ENCODE measurements around the gene PLA2G10. TPM values are rescaled to one million over a fixed set of nuclear protein-coding genes. Genes with fewer than 3 reads are reported as not detected.
"Not testable (repeated sequence)": the region's sequence is repeated elsewhere in the genome, so short reads cannot be mapped to it uniquely, and the experiment has no call there.

Gene PLA2G10
- total RNA-seq, 1 donor from 2014 or later = not detected

DNA sequence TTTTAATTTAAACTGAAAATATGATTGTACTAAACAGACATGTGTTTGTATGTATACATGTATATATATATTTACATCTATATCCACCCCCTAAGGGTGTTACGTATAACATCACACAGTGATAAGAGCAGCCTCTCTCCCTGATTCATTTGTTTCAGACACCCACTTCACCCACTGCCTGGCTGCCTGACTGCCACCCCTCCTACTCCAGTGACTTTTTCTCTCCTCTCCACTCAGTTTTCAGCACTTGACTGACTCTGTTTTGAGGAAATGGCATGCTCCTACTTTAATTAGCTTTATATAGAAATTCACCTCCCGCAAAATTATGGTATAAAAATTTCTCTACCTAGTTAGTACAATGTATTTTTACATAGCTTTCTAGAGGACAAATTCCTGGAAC lies 41.4 kb downstream of the PLA2G10 start:
- no peak for DNase-seq
- Histone ChIP-seq H3K36me3 (peaks cover 94% of the 10 kb centered on the region), H3K9me3 (replicated peaks) (no peaks in the 10 kb centered on the region), H3K27ac (replicated peaks) (no peak overlapping the region), H3K4me1 (no peaks in the 10 kb centered on the region), H3K4me3 (no peak overlapping the region), H3K27me3 (ENCODE audit: low read depth) (no peaks in the 10 kb centered on the region)
- TF ChIP-seq, protein P1, sequence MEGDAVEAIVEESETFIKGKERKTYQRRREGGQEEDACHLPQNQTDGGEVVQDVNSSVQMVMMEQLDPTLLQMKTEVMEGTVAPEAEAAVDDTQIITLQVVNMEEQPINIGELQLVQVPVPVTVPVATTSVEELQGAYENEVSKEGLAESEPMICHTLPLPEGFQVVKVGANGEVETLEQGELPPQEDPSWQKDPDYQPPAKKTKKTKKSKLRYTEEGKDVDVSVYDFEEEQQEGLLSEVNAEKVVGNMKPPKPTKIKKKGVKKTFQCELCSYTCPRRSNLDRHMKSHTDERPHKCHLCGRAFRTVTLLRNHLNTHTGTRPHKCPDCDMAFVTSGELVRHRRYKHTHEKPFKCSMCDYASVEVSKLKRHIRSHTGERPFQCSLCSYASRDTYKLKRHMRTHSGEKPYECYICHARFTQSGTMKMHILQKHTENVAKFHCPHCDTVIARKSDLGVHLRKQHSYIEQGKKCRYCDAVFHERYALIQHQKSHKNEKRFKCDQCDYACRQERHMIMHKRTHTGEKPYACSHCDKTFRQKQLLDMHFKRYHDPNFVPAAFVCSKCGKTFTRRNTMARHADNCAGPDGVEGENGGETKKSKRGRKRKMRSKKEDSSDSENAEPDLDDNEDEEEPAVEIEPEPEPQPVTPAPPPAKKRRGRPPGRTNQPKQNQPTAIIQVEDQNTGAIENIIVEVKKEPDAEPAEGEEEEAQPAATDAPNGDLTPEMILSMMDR (IDR thresholded peaks at IDR 0.05; ENCODE audit: borderline replicate concordance) = no peak
- intact Hi-C loops (cut with micrococcal nuclease) = no loop called here

DNA sequence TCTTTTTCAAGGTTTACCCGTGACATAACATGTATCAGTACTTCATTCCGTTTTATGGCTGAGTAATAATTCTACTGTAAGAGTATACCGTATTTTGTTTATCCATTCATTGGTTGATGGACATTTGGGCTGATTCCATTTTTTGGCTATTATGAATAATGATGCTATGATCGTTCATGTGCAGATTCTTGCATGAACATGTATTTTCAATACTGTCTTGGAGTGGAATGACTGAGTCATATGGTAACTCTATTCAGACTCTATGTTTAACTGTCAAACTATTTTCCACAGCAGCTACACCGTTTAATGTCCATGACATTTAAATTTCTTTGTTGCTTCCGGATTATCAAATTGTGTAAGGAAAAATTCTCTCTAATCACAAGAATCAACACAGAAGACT lies 43.5 kb downstream of the PLA2G10 start:
- Histone ChIP-seq H3K36me3 (peaks cover 94% of the 10 kb centered on the region), H3K9me3 (replicated peaks) (no peaks in the 10 kb centered on the region), H3K27ac (replicated peaks) (no peak overlapping the region), H3K4me3 (no peak overlapping the region), H3K4me1 (no peaks in the 10 kb centered on the region), H3K27me3 (ENCODE audit: low read depth) (no peaks in the 10 kb centered on the region)
- DNase-seq = no peak
- intact Hi-C loops (cut with micrococcal nuclease) = no loop called here
- TF ChIP-seq, protein P1 (IDR thresholded peaks at IDR 0.05; ENCODE audit: borderline replicate concordance) = no peak

DNA sequence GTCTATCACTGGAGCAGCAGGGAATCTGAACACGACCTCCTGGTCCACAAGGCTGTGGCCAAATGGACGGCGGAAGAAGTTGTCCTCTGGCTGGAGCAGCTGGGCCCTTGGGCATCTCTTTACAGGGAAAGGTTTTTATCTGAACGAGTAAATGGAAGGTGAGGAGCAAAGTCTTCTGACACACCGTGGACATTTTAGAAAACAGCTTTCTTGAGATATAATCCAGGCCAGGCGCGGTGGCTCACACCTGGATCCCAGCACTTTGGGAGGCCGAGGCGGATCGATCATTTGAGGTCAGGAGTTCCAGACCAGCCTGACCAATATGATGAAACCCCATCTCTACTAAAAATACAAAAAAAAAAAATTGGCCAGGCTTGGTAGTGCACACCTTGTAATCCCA lies 44.3 kb downstream of the PLA2G10 start:
- intact Hi-C loops (cut with micrococcal nuclease) = no loop called here

DNA sequence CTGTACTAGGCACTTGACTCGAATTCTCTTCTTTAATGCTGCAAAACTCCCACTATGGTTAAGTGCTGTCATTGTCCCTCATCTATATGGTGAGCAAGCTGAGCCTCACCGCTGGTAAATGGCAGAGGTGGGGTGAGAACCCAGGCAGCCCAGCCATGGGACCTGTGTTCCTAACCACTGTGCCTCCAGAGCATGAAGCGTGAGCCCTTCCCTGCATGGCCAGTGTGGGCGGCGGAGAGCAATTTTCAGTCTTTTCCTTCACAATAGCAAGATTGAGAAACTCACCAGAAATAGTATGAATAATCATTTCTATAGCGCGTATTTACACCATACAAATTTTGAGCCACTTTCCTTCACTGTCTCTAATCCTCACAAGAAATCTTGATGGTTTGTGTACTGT lies 52.2 kb downstream of the PLA2G10 start:
- H3K27ac ChIP-seq (replicated peaks) = no peak overlapping the region
- peaks cover 53% of the 10 kb centered on the region for H3K36me3 ChIP-seq
- TF ChIP-seq, protein P1 (IDR thresholded peaks at IDR 0.05; ENCODE audit: borderline replicate concordance) = no peak
- H3K27me3 ChIP-seq (ENCODE audit: low read depth) = no peaks in the 10 kb centered on the region
- no peak overlapping the region for H3K4me3 ChIP-seq
- intact Hi-C loops (cut with micrococcal nuclease) = no loop called here
- peaks cover 13% of the 10 kb centered on the region for H3K4me1 ChIP-seq
- no peak for DNase-seq
- H3K9me3 ChIP-seq (replicated peaks) = no peaks in the 10 kb centered on the region

More for the DNA sequence above, 44.3 kb downstream of the PLA2G10 start:
- Histone ChIP-seq H3K4me3 (no peak overlapping the region), H3K27ac (replicated peaks) (no peak overlapping the region), H3K9me3 (replicated peaks) (no peaks in the 10 kb centered on the region), H3K27me3 (ENCODE audit: low read depth) (no peaks in the 10 kb centered on the region), H3K4me1 (no peaks in the 10 kb centered on the region), H3K36me3 (peaks cover 94% of the 10 kb centered on the region)
- DNase-seq = no peak
- TF ChIP-seq, protein P1 (IDR thresholded peaks at IDR 0.05; ENCODE audit: borderline replicate concordance) = no peak

DNA sequence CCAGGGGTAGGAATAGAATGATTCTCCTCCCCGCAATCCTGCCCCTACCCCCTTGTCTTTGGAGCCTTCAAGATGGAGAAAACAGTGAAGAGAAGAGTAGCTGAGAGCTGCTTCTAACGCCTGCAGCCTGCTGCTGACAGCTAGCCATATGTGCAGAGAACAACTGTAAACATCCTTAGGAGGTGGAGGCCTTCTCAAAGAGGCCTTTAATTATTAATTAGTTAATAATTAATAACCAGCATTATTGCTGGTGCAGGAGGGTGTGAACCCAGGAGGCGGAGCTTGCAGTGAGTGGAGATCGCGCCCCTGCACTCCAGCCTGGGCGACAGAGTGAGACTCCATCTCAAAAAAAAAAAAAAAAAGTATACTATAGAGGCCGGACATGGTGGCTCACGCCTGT lies 52.9 kb downstream of the PLA2G10 start:
- no peak overlapping the region for H3K27ac ChIP-seq (replicated peaks)
- no peaks in the 10 kb centered on the region for H3K27me3 ChIP-seq (ENCODE audit: low read depth)
- H3K36me3 ChIP-seq = peaks cover 46% of the 10 kb centered on the region
- TF ChIP-seq, protein P1 (IDR thresholded peaks at IDR 0.05; ENCODE audit: borderline replicate concordance) = no peak
- no peak for DNase-seq
- intact Hi-C loops (cut with micrococcal nuclease) = no loop called here
- no peaks in the 10 kb centered on the region for H3K9me3 ChIP-seq (replicated peaks)
- no peak overlapping the region for H3K4me3 ChIP-seq
- peaks cover 21% of the 10 kb centered on the region for H3K4me1 ChIP-seq

DNA sequence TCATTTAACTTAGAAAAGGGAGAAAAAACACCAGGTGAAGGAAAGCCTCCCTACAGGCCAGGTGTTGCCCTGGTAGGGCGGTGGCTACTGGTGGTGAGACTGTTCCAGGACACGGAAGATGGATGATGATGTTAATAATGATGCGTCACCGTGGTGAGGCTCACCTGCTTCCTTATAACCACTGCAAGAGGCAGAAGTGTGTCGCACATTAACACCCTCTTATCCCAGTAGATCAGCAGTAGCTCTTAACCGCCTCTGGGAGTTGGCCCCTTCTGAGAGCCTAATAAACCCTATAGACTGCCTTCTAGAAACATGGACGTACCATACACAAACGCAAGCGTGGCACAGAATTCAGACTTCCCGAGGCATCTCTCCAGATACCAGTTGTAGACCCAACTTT lies 53.6 kb downstream of the PLA2G10 start:
- TF ChIP-seq, protein P1 (IDR thresholded peaks at IDR 0.05; ENCODE audit: borderline replicate concordance) = no peak
- H3K27ac ChIP-seq (replicated peaks) = no peak overlapping the region
- intact Hi-C loops (cut with micrococcal nuclease) = no loop called here
- peaks cover 27% of the 10 kb centered on the region for H3K4me1 ChIP-seq
- no peak for DNase-seq
- H3K27me3 ChIP-seq (ENCODE audit: low read depth) = no peaks in the 10 kb centered on the region
- H3K4me3 ChIP-seq = no peak overlapping the region
- no peaks in the 10 kb centered on the region for H3K9me3 ChIP-seq (replicated peaks)
- H3K36me3 ChIP-seq = peaks cover 39% of the 10 kb centered on the region

DNA sequence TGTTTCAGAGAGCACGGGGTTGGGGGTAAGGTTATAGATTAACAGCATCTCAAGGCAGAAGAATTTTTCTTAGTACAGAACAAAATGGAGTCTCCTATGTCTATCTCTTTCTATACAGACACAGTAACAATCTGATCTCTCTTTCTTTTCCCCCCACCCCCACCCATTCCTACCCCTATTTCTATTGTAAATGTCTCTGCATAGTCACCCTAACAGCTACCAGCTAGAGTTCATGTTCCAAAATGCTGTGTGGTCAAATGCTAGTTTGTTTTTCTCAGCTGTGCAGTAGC lies 57.2 kb downstream of the PLA2G10 start:
- H3K27ac ChIP-seq (replicated peaks); H3K9me3 ChIP-seq (replicated peaks); H3K27me3 ChIP-seq (ENCODE audit: low read depth); H3K4me3 ChIP-seq; intact Hi-C loops (cut with micrococcal nuclease); DNase-seq: not testable (repeated sequence)
- peaks cover 61% of the 10 kb centered on the region for H3K4me1 ChIP-seq
- H3K36me3 ChIP-seq = peaks cover 24% of the 10 kb centered on the region

DNA sequence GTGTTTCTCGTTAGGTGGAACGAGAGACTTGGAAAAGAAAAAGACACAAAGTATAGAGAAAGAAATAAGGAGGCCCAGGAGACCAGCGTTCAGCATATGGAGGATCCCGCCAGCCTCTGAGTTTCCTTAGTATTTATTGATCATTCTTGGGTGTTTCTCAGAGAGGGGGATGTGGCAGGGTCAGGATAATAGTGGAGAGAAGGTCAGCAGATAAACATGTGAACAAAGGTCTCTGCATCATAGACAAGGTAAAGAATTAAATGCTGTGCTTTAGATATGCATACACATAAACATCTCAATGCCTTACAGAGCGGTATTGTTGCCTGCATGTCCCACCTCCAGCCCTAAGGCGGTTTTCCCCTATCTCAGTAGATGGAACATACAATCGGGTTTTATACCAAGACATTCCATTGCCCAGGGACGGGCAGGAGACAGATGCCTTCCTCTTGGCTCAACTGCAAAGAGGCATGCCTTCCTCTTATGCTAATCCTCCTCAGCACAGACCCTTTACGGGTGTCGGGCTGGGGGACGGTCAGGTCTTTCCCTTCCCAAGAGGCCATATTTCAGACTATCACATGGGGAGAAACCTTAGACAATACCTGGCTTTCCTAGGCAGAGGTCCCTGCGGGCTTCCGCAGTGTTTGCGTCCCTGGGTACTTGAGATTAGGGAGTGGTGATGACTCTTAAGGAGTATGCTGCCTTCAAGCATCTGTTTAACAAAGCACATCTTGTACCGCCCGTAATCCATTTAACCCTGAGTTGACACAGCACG lies 57.7 kb downstream of the PLA2G10 start:
- H3K9me3 ChIP-seq (replicated peaks); DNase-seq; H3K27ac ChIP-seq (replicated peaks); H3K4me3 ChIP-seq; intact Hi-C loops (cut with micrococcal nuclease); H3K27me3 ChIP-seq (ENCODE audit: low read depth): not testable (repeated sequence)
- H3K36me3 ChIP-seq = peaks cover 24% of the 10 kb centered on the region
- peaks cover 66% of the 10 kb centered on the region for H3K4me1 ChIP-seq

All from left ventricle myocardium inferior (tissue), 1 donor.